ENCODE results near the gene PCMTD2. TPM values are rescaled to one million over a fixed set of nuclear protein-coding genes. Genes with fewer than 3 reads are reported as not detected.
"Not testable (repeated sequence)": the region's sequence is repeated elsewhere in the genome, so short reads cannot be mapped to it uniquely, and the experiment has no call there.

The PCMTD2 gene
- total RNA-seq, 2 donors from 2014 or later, result 83.3 to 180 TPM

- not testable (repeated sequence) for H3K4me3 ChIP-seq
These were observed 60.3 kb downstream of the PCMTD2 start for GRCh38 chr20:64315884-64316283.

DNA sequence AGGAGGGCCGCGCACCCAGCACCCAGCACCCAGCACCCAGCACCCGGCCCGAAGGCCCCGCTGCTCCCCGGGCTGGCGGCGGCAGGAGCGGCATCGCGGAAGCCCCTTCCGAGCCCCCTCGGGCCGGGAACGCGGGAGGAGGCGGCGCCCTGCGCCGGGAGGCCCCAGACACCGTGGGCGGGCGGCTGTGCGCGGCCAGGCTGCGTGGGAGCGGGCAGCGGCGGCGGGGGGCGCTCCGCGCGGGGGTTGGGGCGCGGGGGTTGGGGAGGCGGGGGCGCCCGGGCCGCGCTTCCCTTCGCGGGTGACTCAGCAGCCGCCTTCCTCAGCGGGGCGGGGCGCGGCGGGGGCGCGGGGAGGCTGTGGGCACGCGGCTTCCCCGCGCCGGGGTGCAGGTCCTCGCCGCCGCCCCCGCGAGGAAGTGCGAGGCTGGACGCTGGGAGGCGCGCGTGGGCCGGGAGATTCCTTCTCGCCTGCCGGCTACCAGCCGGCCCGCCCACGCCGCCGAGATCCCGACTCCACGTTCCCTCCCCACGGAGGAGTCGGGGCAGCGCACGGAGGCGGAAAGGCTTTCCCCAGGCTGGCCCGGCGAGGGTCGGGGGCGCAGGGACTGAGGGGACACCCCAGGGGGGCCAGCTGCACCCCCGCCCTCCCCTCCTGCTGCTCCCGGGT, 61.0 kb downstream of the PCMTD2 start:
- Histone ChIP-seq H3K4me3 (peak overlapping the region in 1 of 2 donors; percentile 27), H3K27me3 (peaks cover 0 to 12% of the 10 kb centered on the region in 2 donors)
- H3K27ac ChIP-seq; H3K9me3 ChIP-seq; H3K36me3 ChIP-seq; DNase-seq (ENCODE audit: low spot score); H3K4me1 ChIP-seq: not testable (repeated sequence)
- TF ChIP-seq CTCF (IDR thresholded peaks at IDR 0.05), result peak in 1 of 2 donors; percentile 12

More at GRCh38 chr20:64315884-64316283, 60.3 kb downstream of the PCMTD2 start:
- not testable (repeated sequence) for H3K9me3 ChIP-seq; DNase-seq (ENCODE audit: low spot score); H3K27ac ChIP-seq; H3K36me3 ChIP-seq; H3K4me1 ChIP-seq
- H3K27me3 ChIP-seq, result peaks cover 0 to 12% of the 10 kb centered on the region in 2 donors

- H3K4me3 ChIP-seq; H3K9me3 ChIP-seq; H3K4me1 ChIP-seq; H3K36me3 ChIP-seq; DNase-seq (ENCODE audit: low spot score); H3K27ac ChIP-seq: not testable (repeated sequence)
- peaks cover 0 to 12% of the 10 kb centered on the region in 2 donors for H3K27me3 ChIP-seq
These were observed 61.8 kb downstream of the PCMTD2 start for GRCh38 chr20:64317331-64317730.

DNA sequence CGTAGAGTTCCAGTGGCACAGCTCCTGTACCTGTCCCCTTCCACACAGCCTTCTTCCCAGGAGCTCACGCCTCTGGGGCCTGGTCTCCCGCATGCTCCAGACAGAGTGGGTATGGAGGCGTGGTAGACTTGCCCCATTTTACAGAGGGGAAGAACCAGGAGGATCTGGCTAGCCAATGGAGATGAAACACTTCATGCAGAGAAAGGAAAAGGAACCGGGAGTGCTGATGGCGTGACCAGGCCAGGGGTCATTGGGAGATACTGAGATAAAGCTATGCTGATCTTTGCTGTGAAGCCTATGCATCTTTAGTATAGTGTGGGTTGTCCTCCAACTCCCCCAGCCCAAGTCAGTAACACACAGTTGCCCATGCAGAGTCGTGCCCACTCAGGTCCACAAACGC, 62.5 kb downstream of the PCMTD2 start:
- H3K4me1 ChIP-seq; H3K36me3 ChIP-seq; H3K27ac ChIP-seq; H3K9me3 ChIP-seq; H3K4me3 ChIP-seq; DNase-seq (ENCODE audit: low spot score): not testable (repeated sequence)
- peaks cover 0 to 12% of the 10 kb centered on the region in 2 donors for H3K27me3 ChIP-seq

DNA sequence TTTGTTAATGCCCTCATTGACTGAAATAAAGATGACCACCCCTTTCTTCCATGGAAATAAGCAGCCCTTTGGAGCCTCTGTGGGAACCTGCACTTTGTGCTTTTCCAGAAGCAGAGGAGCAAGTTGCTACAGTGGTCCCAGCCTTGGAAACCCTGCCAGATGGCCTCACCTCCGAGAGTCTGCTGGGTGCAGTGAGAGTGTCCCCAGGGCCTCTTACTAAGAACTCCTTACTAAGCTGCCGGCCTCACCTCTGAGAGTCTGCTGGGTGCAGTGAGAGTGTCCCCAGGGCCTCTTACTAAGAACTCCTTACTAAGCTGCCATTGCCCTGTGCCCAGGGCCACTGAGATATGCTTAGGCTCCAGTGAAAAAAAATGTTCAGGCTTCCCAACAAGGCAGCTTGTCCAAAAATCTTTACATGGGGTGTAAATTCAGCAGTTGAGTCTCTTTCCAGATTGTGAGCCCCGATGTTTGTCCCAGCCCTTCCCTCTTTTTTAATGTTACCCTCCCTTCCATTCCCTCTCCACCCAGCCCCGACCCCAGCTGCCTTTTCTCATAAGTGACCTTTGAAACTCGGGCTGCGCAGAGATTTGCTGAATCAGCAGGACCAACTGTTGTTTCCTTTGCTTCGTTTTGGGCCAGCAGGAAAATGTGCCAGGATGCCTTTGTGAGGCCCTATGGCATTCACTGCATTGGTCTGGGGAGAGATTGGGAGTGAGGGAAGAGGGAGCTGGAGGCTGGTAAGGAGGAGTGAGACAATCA, 66.7 kb downstream of the PCMTD2 start:
- H3K36me3 ChIP-seq; H3K27ac ChIP-seq; H3K4me3 ChIP-seq; H3K27me3 ChIP-seq; H3K4me1 ChIP-seq; H3K9me3 ChIP-seq; DNase-seq (ENCODE audit: low spot score): not testable (repeated sequence)

Other genes with a start within 250 kb of the PCMTD2 start
- under 1 TPM; 0.07 to 0.35 TPM for gene C20orf204, start 219.6 kb upstream of the PCMTD2 start, total RNA-seq
- 10 to 100 TPM; 15.1 to 17.2 TPM for gene SOX18, start 206.1 kb upstream of the PCMTD2 start, total RNA-seq
- gene TCEA2, start 192.6 kb upstream of the PCMTD2 start, total RNA-seq, result 10 to 100 TPM; 17.8 to 25.5 TPM
- gene RGS19, start 176.2 kb upstream of the PCMTD2 start, total RNA-seq, result 10 to 100 TPM in 1 of 2 donors, 1 to 10 TPM in 1; 7.8 to 14.1 TPM
- gene OPRL1, start 175.7 kb upstream of the PCMTD2 start, total RNA-seq, result 1 to 10 TPM in 1 of 2 donors, under 1 TPM in 1; 0.75 to 1.4 TPM
- gene LKAAEAR1, start 171.3 kb upstream of the PCMTD2 start, total RNA-seq, result not detected
- gene NPBWR2, start 148.2 kb upstream of the PCMTD2 start, total RNA-seq, result not detected
- under 1 TPM in 1 of 2 donors, not detected in 1; 0.15 TPM for gene MYT1, start 91.3 kb upstream of the PCMTD2 start, total RNA-seq

Measured in right atrium auricular region (tissue), 2 donors.